Stimulated activated effector memory CD8-positive, alpha-beta T cell treated with anti-CD3 and anti-CD28 coated beads, Interleukin-12 subunit alpha, Interleukin-12 subunit beta, amount 100 ng/mL, for 72 hours (primary cell): Measurements from ENCODE around the gene FIGN.

Source experiments
- ATAC-seq: fragments of 150-1000 bp; cut with Tn5 transposase; 2 replicates; pipeline ENCODE4 v1.10.0; 2021
- DNase-seq, 2 donors: peaks; one replicate each; pipeline ENCODE4 v3.0.0; 2021 to 2022; ENCODE audit warnings: low spot score in 2 of 2
- H3K27ac Mint-ChIP-seq: one replicate; pipeline ENCODE4 v1.8.0; 2022; ENCODE audit warnings: mild to moderate bottlenecking, mixed read lengths
- H3K36me3 Mint-ChIP-seq: one replicate; pipeline ENCODE4 v1.8.0; 2022; ENCODE audit warnings: mild to moderate bottlenecking, mixed read lengths
- H3K4me1 Mint-ChIP-seq: one replicate; pipeline ENCODE4 v1.8.0; 2022; ENCODE audit warnings: mixed read lengths
- H3K4me3 Mint-ChIP-seq: one replicate; pipeline ENCODE4 v1.8.0; 2022; ENCODE audit warnings: mild to moderate bottlenecking, mixed read lengths
- H3K9me3 Mint-ChIP-seq: one replicate; pipeline ENCODE4 v1.8.0; 2022; ENCODE audit warnings: mixed read lengths

The FIGN gene

GRCh38 chr2:163641986-163642385 is 93.8 kb downstream of the FIGN start:
- peaks cover 7% of the 10 kb centered on the region for H3K9me3 Mint-ChIP-seq
- DNase-seq (no peak), ATAC-seq (no peak)
- H3K27ac Mint-ChIP-seq = no peak overlapping the region
- no peaks in the 10 kb centered on the region for H3K4me1 Mint-ChIP-seq
- H3K36me3 Mint-ChIP-seq = no peaks in the 10 kb centered on the region
- no peak overlapping the region for H3K4me3 Mint-ChIP-seq

GRCh38 chr2:163640542-163641193 is 95.1 kb downstream of the FIGN start:
- Mint-ChIP-seq H3K9me3 (peaks cover 7% of the 10 kb centered on the region), H3K4me3 (no peak overlapping the region), H3K27ac (no peak overlapping the region), H3K36me3 (no peaks in the 10 kb centered on the region), H3K4me1 (no peaks in the 10 kb centered on the region)
- DNase-seq = no peak
- ATAC-seq = no peak

- Mint-ChIP-seq H3K4me1 (no peaks in the 10 kb centered on the region), H3K4me3 (no peak overlapping the region), H3K36me3 (no peaks in the 10 kb centered on the region), H3K9me3 (peaks cover 3% of the 10 kb centered on the region), H3K27ac (no peak overlapping the region)
- DNase-seq (no peak), ATAC-seq (no peak)
Measured at GRCh38 chr2:163637871-163638270, 97.9 kb downstream of the FIGN start.

GRCh38 chr2:163633291-163633690 is 102.5 kb downstream of the FIGN start:
- H3K4me3 Mint-ChIP-seq = no peak overlapping the region
- H3K27ac Mint-ChIP-seq = no peak overlapping the region
- H3K4me1 Mint-ChIP-seq = no peaks in the 10 kb centered on the region
- DNase-seq = no peak
- peaks cover 15% of the 10 kb centered on the region for H3K9me3 Mint-ChIP-seq
- no peaks in the 10 kb centered on the region for H3K36me3 Mint-ChIP-seq
- no peak for ATAC-seq

- no peak overlapping the region for H3K27ac Mint-ChIP-seq
- no peak overlapping the region for H3K4me3 Mint-ChIP-seq
- ATAC-seq (no peak), DNase-seq (no peak)
- H3K4me1 Mint-ChIP-seq = no peaks in the 10 kb centered on the region
- no peaks in the 10 kb centered on the region for H3K36me3 Mint-ChIP-seq
- peaks cover 15% of the 10 kb centered on the region for H3K9me3 Mint-ChIP-seq
Measured at GRCh38 chr2:163630836-163631235, 105.0 kb downstream of the FIGN start.

GRCh38 chr2:163626639-163627109 is 109.1 kb downstream of the FIGN start:
- no peaks in the 10 kb centered on the region for H3K36me3 Mint-ChIP-seq
- H3K9me3 Mint-ChIP-seq = peaks cover 6% of the 10 kb centered on the region
- H3K4me3 Mint-ChIP-seq = no peak overlapping the region
- no peak for ATAC-seq
- DNase-seq = no peak
- H3K27ac Mint-ChIP-seq = no peak overlapping the region
- H3K4me1 Mint-ChIP-seq = no peaks in the 10 kb centered on the region

GRCh38 chr2:163626208-163626607 is 109.6 kb downstream of the FIGN start:
- Mint-ChIP-seq H3K27ac (no peak overlapping the region), H3K4me3 (no peak overlapping the region), H3K9me3 (peaks cover 4% of the 10 kb centered on the region), H3K4me1 (no peaks in the 10 kb centered on the region), H3K36me3 (no peaks in the 10 kb centered on the region)
- DNase-seq (no peak), ATAC-seq (no peak)

GRCh38 chr2:163625632-163626031 is 110.2 kb downstream of the FIGN start:
- Mint-ChIP-seq H3K9me3 (peaks cover under 1% of the 10 kb centered on the region), H3K27ac (no peak overlapping the region), H3K36me3 (no peaks in the 10 kb centered on the region), H3K4me3 (no peak overlapping the region), H3K4me1 (no peaks in the 10 kb centered on the region)
- DNase-seq (no peak), ATAC-seq (no peak)

- H3K27ac Mint-ChIP-seq = no peak overlapping the region
- no peak for ATAC-seq
Measured at GRCh38 chr2:163621445-163622004, 114.3 kb downstream of the FIGN start.

GRCh38 chr2:163617517-163617916 is 118.3 kb downstream of the FIGN start:
- H3K4me3 Mint-ChIP-seq = no peak overlapping the region
- no peaks in the 10 kb centered on the region for H3K36me3 Mint-ChIP-seq
- DNase-seq (no peak), ATAC-seq (no peak)
- H3K9me3 Mint-ChIP-seq = peaks cover 3% of the 10 kb centered on the region
- H3K4me1 Mint-ChIP-seq = no peaks in the 10 kb centered on the region
- H3K27ac Mint-ChIP-seq = no peak overlapping the region

More at GRCh38 chr2:163621445-163622004, 114.3 kb downstream of the FIGN start:
- Mint-ChIP-seq H3K4me3 (no peak overlapping the region), H3K36me3 (no peaks in the 10 kb centered on the region), H3K4me1 (no peaks in the 10 kb centered on the region), H3K9me3 (no peaks in the 10 kb centered on the region)
- DNase-seq = no peak

- Mint-ChIP-seq H3K9me3 (peaks cover 3% of the 10 kb centered on the region), H3K36me3 (no peaks in the 10 kb centered on the region), H3K4me1 (no peaks in the 10 kb centered on the region), H3K4me3 (no peak overlapping the region), H3K27ac (no peak overlapping the region)
- DNase-seq = no peak
- no peak for ATAC-seq
Measured at GRCh38 chr2:163613266-163613731, 122.5 kb downstream of the FIGN start.

- H3K36me3 Mint-ChIP-seq = no peaks in the 10 kb centered on the region
- no peaks in the 10 kb centered on the region for H3K4me1 Mint-ChIP-seq
- no peak overlapping the region for H3K27ac Mint-ChIP-seq
- ATAC-seq = no peak
- no peak for DNase-seq
- H3K4me3 Mint-ChIP-seq = no peak overlapping the region
- H3K9me3 Mint-ChIP-seq = peaks cover 3% of the 10 kb centered on the region
Measured at GRCh38 chr2:163612332-163612731, 123.5 kb downstream of the FIGN start.

- ATAC-seq (no peak), DNase-seq (no peak)
- Mint-ChIP-seq H3K4me3 (no peak overlapping the region), H3K36me3 (no peaks in the 10 kb centered on the region), H3K9me3 (peaks cover 6% of the 10 kb centered on the region), H3K4me1 (no peaks in the 10 kb centered on the region), H3K27ac (no peak overlapping the region)
Measured at GRCh38 chr2:163611557-163611906, 124.3 kb downstream of the FIGN start.

GRCh38 chr2:163610817-163611556 is 124.8 kb downstream of the FIGN start:
- Mint-ChIP-seq H3K4me3 (no peak overlapping the region), H3K27ac (no peak overlapping the region), H3K36me3 (no peaks in the 10 kb centered on the region), H3K9me3 (peaks cover 6% of the 10 kb centered on the region), H3K4me1 (no peaks in the 10 kb centered on the region)
- DNase-seq (no peak), ATAC-seq (no peak)

- H3K9me3 Mint-ChIP-seq = peaks cover 10% of the 10 kb centered on the region
- ATAC-seq (no peak), DNase-seq (no peak)
- no peaks in the 10 kb centered on the region for H3K36me3 Mint-ChIP-seq
- H3K27ac Mint-ChIP-seq = no peak overlapping the region
- no peaks in the 10 kb centered on the region for H3K4me1 Mint-ChIP-seq
- no peak overlapping the region for H3K4me3 Mint-ChIP-seq
Measured at GRCh38 chr2:163607630-163608029, 128.2 kb downstream of the FIGN start.

- peaks cover 12% of the 10 kb centered on the region for H3K9me3 Mint-ChIP-seq
- no peaks in the 10 kb centered on the region for H3K36me3 Mint-ChIP-seq
- no peak overlapping the region for H3K27ac Mint-ChIP-seq
- H3K4me1 Mint-ChIP-seq = no peaks in the 10 kb centered on the region
- no peak for DNase-seq
- no peak overlapping the region for H3K4me3 Mint-ChIP-seq
- no peak for ATAC-seq
Measured at GRCh38 chr2:163606878-163607277, 128.9 kb downstream of the FIGN start.
